Measurements from ENCODE around the gene WNK1.
"Not testable (repeated sequence)": the region's sequence is repeated elsewhere in the genome, so short reads cannot be mapped to it uniquely, and the experiment has no call there.

Gene WNK1

DNA sequence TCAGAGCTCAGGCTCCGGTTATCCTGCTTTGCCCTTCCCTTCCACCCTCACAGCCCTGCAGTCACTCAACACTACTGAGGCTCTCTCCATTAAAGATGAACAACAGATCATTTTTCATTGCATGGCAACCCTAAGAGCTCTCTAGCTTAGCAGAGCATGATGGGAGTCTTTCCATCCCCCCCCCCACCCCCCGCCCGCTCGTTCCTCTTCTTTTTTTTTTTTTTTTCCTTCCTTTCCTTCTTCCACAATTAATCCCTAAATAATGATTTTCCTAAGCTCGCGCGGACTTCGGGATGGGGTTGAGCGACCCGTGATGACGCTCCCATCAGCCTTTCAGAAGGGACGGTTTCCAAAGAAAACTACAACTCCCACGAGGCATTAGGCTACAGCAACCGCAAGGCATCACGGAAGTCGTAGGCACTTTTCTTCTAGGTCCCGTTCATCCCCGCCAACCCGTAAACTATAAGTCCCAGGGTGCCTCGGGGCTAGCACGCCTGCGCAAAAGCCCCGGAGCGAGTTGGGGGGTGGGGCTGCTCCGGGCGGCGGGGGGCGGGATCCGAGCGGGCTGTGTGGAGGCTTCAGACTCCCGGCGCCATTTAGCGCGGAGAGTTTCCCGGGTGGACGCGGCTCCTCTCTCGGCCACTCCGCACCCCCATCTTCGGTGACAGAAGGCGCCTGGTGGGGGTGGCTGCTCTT is at the start of gene WNK1:
TSS of gene WNK1 (plus strand) at position 581 of the 696 bp plus-strand sequence. CDS start 987 bp downstream, outside the sequence.
- peak; percentile 98 for DNase-seq

DNA sequence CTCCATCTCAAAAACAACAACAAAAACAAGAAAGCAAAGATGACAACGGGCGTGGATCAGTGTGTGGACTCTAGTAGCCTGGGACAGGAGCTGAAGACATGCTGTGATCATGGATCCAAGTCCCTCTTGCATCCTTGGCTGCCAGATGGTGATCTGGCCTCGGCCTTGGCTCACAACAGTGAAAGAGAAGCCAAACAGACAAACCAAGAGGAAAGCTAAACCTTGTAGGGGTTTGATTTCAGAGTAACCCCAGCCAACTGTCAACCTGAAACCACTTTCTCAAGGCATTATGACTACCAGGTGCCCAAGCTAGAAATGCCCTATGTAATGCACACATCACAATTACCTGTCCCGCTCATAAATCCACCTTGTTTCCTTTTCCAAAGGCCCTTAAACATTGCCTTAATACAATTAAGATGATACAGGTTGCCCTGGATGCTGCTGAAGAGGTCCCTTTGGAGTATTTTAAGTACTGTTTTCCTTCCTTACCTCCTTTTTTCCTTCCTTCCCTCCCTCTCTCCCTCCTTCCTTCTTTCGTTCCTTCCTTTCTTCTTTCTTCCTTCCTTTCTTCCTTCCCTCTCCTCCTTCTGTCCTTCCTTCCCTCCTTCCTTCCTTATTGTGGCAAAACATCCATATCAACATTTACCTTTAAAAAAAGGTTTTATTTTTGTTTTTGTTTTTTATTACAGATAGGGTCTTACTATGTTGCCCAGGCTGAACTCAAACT is 47.7 kb upstream of the WNK1 start:
- no peak for DNase-seq

- DNase-seq, result not testable (repeated sequence)
These were observed 44.3 kb upstream of the WNK1 start for GRCh38 chr12:708084-708483.

DNA sequence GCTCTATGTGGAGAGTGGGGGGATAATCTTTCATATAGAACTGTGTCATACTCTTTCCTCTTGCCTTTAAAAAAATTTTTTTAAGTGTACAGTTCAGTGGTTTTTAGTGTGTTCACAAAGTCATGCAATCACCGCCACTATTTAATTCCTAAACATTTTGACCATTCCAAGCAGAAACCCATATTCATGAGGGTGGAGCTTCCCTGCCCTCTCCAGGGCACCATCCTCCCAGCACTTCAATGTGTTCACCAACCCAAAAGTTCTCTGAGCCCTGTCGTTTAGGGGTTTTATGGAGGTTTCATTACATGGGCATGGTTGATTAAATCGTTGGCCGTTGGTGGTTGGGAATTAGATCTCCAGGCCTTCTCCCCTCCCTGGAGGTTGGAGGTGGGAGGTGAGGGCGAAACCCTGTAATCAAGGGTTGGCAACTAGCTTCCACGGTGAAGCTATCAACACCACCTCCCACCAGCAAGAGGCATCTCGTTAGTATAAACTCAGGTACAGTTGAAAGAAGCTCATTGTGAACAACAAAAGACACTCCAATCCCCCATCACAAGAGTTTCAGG is 42.8 kb upstream of the WNK1 start:
- DNase-seq, result no peak

DNA sequence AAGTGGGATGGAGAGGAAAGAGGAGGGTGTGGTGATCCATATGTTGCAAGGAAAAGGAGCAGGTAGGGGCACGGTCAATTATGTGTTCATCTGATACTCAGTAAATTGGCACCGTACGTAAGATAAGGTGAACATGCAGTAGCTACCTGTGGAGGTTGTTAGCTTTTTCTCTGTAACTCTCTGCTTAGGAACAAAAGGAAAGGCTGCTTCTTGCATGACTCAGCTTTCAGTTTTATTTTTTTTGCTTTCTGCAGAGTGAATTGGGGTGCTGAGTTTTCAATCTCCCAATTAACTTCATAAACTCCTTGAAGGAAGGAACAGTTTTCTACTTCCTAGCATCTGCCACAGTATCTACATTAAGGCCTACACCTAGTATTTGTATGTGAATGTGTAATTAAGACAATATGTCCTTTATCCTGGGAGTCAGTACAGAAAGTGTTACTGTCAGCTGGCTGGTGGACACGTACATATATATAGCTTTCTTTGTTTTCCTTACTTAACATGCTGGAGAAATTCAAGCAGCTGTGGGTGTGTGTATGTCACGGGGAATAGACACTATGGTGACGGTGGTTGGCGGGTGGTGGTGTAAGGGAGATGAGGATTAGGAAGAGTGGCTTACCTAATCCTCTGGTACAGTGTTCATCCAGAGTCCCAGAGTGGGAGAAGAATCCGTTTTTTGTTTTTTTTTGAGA is 40.1 kb upstream of the WNK1 start:
- no peak for DNase-seq

GRCh38 chr12:713281-713875 is 39.0 kb upstream of the WNK1 start:
- no peak for DNase-seq

- no peak for DNase-seq
These were observed 35.9 kb upstream of the WNK1 start for GRCh38 chr12:716506-716905.

DNA sequence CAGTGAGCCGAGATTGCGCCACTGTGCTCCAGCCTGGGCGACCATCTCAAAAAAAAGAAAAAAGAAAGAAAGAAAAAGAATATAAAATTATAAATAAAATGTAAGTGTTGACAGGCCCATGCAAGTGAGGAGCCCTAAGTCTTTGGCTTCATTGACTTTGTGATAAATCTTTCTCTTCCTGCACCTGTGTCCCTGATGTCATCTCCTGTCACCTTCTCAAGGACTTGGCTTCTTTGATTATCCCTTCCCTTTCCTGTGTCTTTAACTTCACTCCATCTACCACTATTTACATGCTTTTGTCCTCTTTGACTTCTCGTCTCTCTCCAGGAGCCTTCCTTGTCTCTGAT is 33.6 kb upstream of the WNK1 start:
- DNase-seq, result no peak

GRCh38 chr12:720231-720941 is 32.0 kb upstream of the WNK1 start:
- DNase-seq, result no peak

- peak; percentile 46 for DNase-seq
These were observed 28.1 kb upstream of the WNK1 start for GRCh38 chr12:724194-724855.

- no peak for DNase-seq
These were observed 27.3 kb upstream of the WNK1 start for GRCh38 chr12:725076-725475.

DNA sequence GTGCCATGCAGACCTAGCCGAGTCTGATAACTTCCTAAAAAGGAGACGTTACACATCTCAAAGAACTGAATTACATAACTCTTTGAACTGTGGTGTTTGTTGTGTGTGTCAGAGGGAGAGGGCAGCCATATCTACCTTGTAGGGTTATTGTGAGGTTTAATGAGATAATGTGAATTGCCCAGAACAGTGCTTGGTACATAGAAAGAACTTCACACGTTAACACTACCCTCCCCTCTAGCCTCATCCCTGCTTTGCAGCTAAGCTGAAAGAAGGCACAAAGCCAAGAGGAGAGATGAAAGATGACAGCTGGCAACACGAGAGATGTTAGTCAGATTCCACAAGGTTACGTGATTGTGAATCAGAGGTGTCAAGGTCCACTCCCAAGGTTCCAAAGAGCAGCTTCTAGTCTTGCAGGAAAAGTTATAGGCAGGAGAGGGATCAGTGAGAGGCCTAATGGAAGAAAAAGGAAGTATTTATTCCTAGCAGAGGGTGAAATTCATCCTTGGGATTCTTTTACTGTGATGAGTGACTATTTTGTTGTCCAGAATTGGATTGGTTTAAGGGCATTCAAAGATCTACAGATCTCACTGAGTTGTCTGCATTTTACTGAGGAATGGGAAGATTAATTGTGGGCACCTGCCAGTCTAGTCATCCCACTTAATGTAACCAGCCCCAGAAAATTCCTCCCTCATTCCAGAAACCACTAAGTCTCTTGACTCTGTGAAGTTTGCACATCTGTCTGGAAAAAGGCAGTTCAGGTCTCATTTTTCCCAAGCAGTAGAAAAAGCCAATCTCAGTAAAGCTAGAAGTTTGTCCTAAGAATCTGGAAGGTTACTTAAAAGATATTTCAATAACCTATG is 25.9 kb upstream of the WNK1 start:
- no peak for DNase-seq

GRCh38 chr12:727321-727720 is 25.1 kb upstream of the WNK1 start:
- DNase-seq, result no peak

DNA sequence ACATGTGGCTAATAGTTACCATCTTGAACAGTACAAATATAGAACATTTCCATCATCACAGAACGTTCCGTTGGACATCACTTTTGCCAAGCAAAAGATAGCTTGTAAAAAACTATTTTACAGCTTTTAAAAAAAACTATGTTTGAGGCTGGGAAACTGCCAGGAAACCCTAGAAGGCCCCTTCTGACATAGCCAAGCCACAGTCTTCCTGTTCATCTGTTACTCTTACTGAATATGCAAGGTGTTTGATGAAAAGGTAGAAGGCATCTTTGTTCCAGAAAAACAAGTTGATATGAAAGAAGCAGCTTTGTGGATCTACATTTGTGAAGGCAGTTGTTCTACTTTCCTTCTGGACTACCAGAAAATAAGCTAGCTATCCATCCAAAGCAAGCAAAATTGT is 23.6 kb upstream of the WNK1 start:
- no peak for DNase-seq

DNA sequence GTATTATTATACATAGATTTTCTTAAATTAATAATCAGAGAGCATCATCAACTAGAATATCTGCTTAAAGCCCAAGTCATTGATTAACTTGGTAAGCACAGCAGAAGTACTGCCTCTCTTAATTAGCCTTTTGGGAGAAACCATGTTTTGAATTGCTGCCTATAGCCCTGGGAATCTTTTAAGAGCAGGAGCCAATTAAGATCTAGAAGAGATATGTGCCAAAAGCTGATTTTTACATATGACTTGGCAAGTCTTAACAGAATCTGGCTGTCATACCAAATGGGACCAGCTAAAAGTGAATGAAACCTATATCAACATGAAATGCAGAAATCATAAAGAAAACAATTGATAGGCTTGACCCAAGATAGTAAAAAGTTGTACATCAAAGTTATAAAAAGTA is 23.2 kb upstream of the WNK1 start:
- DNase-seq, result no peak

DNA sequence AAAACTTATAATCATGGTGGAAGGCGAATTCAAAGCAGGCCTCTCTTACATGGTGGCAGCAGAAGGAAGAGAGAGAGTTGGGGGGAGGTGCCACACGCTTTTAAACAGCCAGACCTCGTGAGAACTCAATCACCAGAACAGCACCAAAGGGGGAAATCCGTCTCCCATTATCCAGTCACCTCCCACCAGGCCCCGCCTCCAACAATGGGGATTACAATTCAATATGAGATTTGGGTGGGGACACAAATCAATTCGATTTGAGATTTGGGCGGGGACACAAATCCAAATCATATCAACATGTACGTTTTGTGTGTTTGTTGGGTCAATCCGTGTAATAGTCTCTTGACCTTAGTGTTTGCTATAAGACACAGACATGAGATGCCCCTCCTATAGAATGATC is 21.8 kb upstream of the WNK1 start:
- DNase-seq, result no peak

DNA sequence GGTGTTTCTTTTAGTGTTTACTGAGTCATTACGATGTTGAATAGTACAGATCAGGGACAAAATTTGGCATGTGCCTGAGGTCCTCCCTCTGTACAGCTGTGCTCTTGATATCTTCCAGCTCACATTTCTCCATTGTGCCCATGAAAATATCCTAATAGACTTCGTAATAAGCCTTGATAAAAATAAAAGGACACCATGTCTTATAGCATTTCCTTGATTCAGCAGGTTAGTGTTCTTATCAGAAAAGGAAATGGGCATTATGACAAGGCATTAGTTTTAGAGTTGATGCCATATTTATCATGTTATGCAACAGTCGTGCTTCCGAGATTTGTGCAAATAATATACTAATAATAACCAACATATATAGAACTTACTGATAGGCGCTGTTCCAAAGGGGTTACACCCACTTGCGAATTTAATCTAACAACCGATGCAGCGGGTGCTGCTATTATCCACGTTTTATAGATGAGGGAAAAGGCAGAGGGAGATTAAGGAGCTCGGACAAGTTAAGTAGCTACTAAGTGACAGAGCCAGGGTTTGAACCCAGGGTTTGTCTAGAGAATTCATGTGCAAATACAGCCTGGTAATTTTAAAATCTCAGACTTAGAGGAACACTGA is 15.1 kb upstream of the WNK1 start:
- no peak for DNase-seq

- no peak for DNase-seq
These were observed 13.7 kb upstream of the WNK1 start for GRCh38 chr12:738712-739111.

DNA sequence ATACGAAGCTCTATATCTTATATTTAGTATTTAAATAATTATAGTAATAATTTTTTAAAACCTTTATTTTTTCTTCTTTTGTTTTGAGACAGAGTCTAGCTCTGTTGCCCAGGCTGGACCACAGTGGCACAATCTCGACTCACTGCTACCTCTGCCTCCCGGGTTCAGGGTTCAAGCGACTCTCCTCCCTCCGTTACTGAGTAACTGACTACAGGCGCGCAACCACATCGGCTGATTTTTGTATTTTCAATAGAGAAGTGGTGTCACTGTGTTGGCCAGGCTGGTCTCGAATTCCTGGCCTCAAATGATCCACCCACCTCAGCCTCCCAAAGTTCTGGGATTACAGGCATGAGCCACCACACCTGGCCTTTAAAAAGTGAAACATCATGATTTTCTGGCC is 13.0 kb upstream of the WNK1 start:
- no peak for DNase-seq

DNA sequence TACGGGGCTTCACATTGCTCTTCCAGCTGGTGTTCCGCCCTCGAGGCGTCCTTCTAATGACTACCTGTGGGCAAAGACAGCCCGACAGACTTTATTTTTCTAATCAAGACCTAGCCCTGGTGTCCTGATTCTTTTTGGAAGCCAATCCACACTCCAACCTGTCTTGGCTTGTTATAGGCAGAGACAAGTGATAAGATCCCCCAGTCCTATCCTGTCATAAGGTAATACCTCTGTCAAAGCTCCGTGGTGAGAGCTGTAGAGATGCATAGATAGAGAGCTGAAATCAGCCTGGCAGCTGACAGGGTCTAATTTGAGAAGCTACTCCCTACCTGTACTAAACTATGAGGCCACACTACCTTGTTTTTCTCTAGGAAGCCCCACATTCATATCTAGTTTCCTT is 11.5 kb upstream of the WNK1 start:
- DNase-seq, result no peak
